Liver (tissue), 9 donors: ENCODE measurements around the gene NCAM1. TPM values are rescaled to one million over a fixed set of nuclear protein-coding genes. Genes with fewer than 3 reads are reported as not detected.

ENCODE experiments used
- DNase-seq: peaks from one replicate; pipeline ENCODE4 v3.0.0-alpha.2; 2017; ENCODE audit warnings: low spot score
- H3K27ac ChIP-seq, 2 donors: one replicate each; pipeline ENCODE4 v1.7.0; 2013; ENCODE audit warnings: inconsistent platforms in 2 of 2, low read length in 2 of 2, control low read depth in 1 of 2, low read depth in 1 of 2, mild to moderate bottlenecking in 1 of 2
- H3K27me3 ChIP-seq, 4 donors: one replicate each; pipeline versions ENCODE4 v1.6.1 to v1.7.0; 2013; ENCODE audit warnings: low read length in 3 of 4, inconsistent platforms in 1 of 4, mild to moderate bottlenecking in 1 of 4, moderate library complexity in 1 of 4; ENCODE audit not compliant: control insufficient read depth in 4 of 4, insufficient read depth in 4 of 4
- H3K36me3 ChIP-seq, 4 donors: one replicate each; pipeline versions ENCODE4 v1.6.1 to v1.7.0; 2013; ENCODE audit warnings: low read length in 3 of 4, mild to moderate bottlenecking in 3 of 4, low read depth in 1 of 4, moderate library complexity in 1 of 4; ENCODE audit not compliant: control insufficient read depth in 4 of 4, insufficient read depth in 3 of 4
- H3K4me1 ChIP-seq, 4 donors: one replicate each; pipeline versions ENCODE4 v1.6.1 to v1.7.0; 2013; ENCODE audit warnings: low read length in 3 of 4, mild to moderate bottlenecking in 3 of 4, moderate library complexity in 1 of 4; ENCODE audit not compliant: control insufficient read depth in 4 of 4, insufficient read depth in 4 of 4
- H3K4me3 ChIP-seq, 3 donors: one replicate each; pipeline versions ENCODE4 v1.6.1 to v1.7.0; 2013; ENCODE audit warnings: low read length in 3 of 3, control low read depth in 1 of 3, low read depth in 1 of 3, mild to moderate bottlenecking in 1 of 3
- H3K9ac ChIP-seq, 2 donors: one replicate each; pipeline ENCODE4 v1.7.0; 2013; ENCODE audit warnings: low read length in 2 of 2, mild to moderate bottlenecking in 2 of 2, moderate library complexity in 2 of 2, control low read depth in 1 of 2, low read depth in 1 of 2
- H3K9me3 ChIP-seq, 4 donors: one replicate each; pipeline versions ENCODE4 v1.6.1 to v1.7.0; 2013; ENCODE audit warnings: low read length in 3 of 4; ENCODE audit not compliant: control insufficient read depth in 4 of 4
- EGR1 ChIP-seq, 2 donors: IDR thresholded peaks; 2 replicates each; pipeline ENCODE4 v1.6.1; 2016 to 2018; ENCODE audit warnings: antibody characterized with exemption in 2 of 2, low read depth in 2 of 2
- FOXA1 ChIP-seq: IDR thresholded peaks from 2 replicates; pipeline ENCODE4 v1.6.1; 2016; ENCODE audit warnings: antibody characterized with exemption
- FOXA2 ChIP-seq: IDR thresholded peaks from 2 replicates; pipeline ENCODE4 v1.6.1; 2016; ENCODE audit warnings: antibody characterized with exemption
- GABPA ChIP-seq, 2 donors: IDR thresholded peaks in 1 of 2; conservative IDR thresholded peaks in 1 of 2; 2 replicates each; pipeline ENCODE4 v1.6.1; 2016; ENCODE audit warnings: antibody characterized with exemption in 2 of 2, mild to moderate bottlenecking in 1 of 2, moderate library complexity in 1 of 2
- HNF4A ChIP-seq, 2 donors: conservative IDR thresholded peaks; 2 replicates each; pipeline ENCODE4 v1.6.1; 2016; ENCODE audit warnings: antibody characterized with exemption in 2 of 2, mild to moderate bottlenecking in 2 of 2
- HNF4G ChIP-seq: IDR thresholded peaks from 2 replicates; pipeline ENCODE4 v1.6.1; 2016; ENCODE audit warnings: antibody characterized with exemption
- JUND ChIP-seq, 2 donors: IDR thresholded peaks; 2 replicates each; pipeline ENCODE4 v1.6.1; 2016; ENCODE audit warnings: antibody characterized with exemption in 2 of 2
- NR2F2 ChIP-seq: IDR thresholded peaks from 2 replicates; pipeline ENCODE4 v1.6.1; 2016; ENCODE audit warnings: antibody characterized with exemption
- RAD21 ChIP-seq, 2 donors: IDR thresholded peaks; 2 replicates each; pipeline ENCODE4 v1.6.1; 2016; ENCODE audit warnings: antibody characterized with exemption in 2 of 2, mild to moderate bottlenecking in 2 of 2
- RXRA ChIP-seq, 2 donors: IDR thresholded peaks; 2 replicates each; pipeline ENCODE4 v1.6.1; 2017 to 2018; ENCODE audit warnings: antibody characterized with exemption in 2 of 2, mild to moderate bottlenecking in 1 of 2
- SP1 ChIP-seq: IDR thresholded peaks from 2 replicates; pipeline ENCODE4 v1.6.1; 2018; ENCODE audit warnings: antibody characterized with exemption, mild to moderate bottlenecking
- TAF1 ChIP-seq: conservative IDR thresholded peaks from 2 replicates; pipeline ENCODE4 v1.6.1; 2016; ENCODE audit warnings: antibody characterized with exemption, mild to moderate bottlenecking
- YY1 ChIP-seq: IDR thresholded peaks from 2 replicates; pipeline ENCODE4 v1.6.1; 2016; ENCODE audit warnings: antibody characterized with exemption, mild to moderate bottlenecking
- WGBS: extraction: QIAGEN DNeasy Blood & Tissue Kit; methylation state at CpG from one replicate; pipeline ENCODE4 v1.1.7; 2013; 5-methylcytosine and 5-hydroxymethylcytosine counted together
- polyA plus RNA-seq, 2 donors: library from polyadenylated mRNA; stranded (reverse) in 1 of 2; unstranded in 1 of 2; fragments of 200-250 nt in 1 of 2; fragments of >200 nt in 1 of 2; fragmentation: Nextera tagmentation in 1 of 2; extraction: Ambion mirVana in 1 of 2; gene quantifications; one replicate each; pipeline versions ENCODE4 v1.2.1 to v1.2.3, GENCODE V29; 2013 to 2015
- total RNA-seq, 2 donors: library from RNA; depleted of rRNA; stranded (reverse); fragments of >200 nt; gene quantifications; one replicate each; pipeline ENCODE4 v1.2.3, GENCODE V29; 2014
- TF ChIP-seq, protein P1 (sequence below): fragments of 150-350 bp; IDR thresholded peaks from 2 replicates; pipeline ENCODE4 v1.5.1; 2017; ENCODE audit warnings: improper control_type of control experiment, low read depth, low read length; ENCODE audit not compliant: missing input control
- TF ChIP-seq, protein P2 (sequence below): IDR thresholded peaks from 2 replicates; pipeline ENCODE4 v1.6.1; 2016; ENCODE audit warnings: antibody characterized with exemption
- TF ChIP-seq, protein P3 (sequence below): IDR thresholded peaks from 2 replicates; pipeline ENCODE4 v1.6.1; 2016; ENCODE audit warnings: antibody characterized with exemption
- TF ChIP-seq, protein P4 (sequence below): IDR thresholded peaks from 2 replicates; pipeline ENCODE4 v1.6.1; 2016; ENCODE audit warnings: antibody characterized with exemption
- TF ChIP-seq, protein P5 (sequence below): IDR thresholded peaks from 2 replicates; pipeline ENCODE4 v1.6.1; 2016; ENCODE audit warnings: antibody characterized with exemption, mild to moderate bottlenecking
- donor health status: healthy.
- donor health status: healthy.
- donor health status: healthy.
- donor health status: healthy.
- donor health status: healthy.

The NCAM1 gene
- total and polyA plus RNA-seq, 4 donors, result 0.65 to 2.1 (median 0.88) TPM

DNA sequence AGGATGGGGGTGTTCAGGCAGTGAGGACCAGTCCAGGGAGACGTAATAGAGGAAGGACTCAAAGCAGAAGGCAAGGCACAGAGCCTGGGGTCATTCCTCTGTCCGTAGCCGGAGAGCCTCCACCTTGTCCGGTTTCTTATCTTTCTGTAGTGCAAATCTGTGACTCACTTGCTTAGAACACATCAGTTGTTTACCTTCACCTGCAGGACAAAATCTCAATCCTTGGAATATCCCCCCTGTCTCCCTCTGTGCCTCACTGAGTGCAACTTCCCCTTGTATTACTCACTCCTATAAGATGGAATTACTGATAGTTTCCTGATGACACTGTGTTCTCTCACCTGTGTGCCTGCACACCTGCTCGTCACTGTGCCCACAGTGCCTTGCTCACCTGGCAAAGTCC, 332.7 kb downstream of the NCAM1 start:
- Histone ChIP-seq H3K27ac (no peak overlapping the region), H3K4me3 (no peak overlapping the region), H3K36me3 (no peaks in the 10 kb centered on the region), H3K27me3 (no peaks in the 10 kb centered on the region), H3K9ac (no peak overlapping the region), H3K9me3 (no peaks in the 10 kb centered on the region), H3K4me1 (no peaks in the 10 kb centered on the region)
- WGBS, result 87% methylated on average over 5 of the region's 5 CpGs
- TF ChIP-seq SP1 (no peak), RXRA (IDR thresholded peaks at IDR 0.05) (no peak), GABPA (IDR thresholded peaks at IDR 0.05 in 1 of 2, conservative IDR thresholded peaks at IDR 0.05 in 1 of 2) (no peak), HNF4A (conservative IDR thresholded peaks at IDR 0.05) (no peak), TAF1 (no peak), JUND (IDR thresholded peaks at IDR 0.05) (no peak), EGR1 (IDR thresholded peaks at IDR 0.05; ENCODE audit: low read depth in 2 of 2) (no peak), YY1 (no peak), RAD21 (IDR thresholded peaks at IDR 0.05) (no peak), NR2F2 (no peak), HNF4G (no peak), FOXA1 (no peak), FOXA2 (no peak)
- TF ChIP-seq, protein P1, sequence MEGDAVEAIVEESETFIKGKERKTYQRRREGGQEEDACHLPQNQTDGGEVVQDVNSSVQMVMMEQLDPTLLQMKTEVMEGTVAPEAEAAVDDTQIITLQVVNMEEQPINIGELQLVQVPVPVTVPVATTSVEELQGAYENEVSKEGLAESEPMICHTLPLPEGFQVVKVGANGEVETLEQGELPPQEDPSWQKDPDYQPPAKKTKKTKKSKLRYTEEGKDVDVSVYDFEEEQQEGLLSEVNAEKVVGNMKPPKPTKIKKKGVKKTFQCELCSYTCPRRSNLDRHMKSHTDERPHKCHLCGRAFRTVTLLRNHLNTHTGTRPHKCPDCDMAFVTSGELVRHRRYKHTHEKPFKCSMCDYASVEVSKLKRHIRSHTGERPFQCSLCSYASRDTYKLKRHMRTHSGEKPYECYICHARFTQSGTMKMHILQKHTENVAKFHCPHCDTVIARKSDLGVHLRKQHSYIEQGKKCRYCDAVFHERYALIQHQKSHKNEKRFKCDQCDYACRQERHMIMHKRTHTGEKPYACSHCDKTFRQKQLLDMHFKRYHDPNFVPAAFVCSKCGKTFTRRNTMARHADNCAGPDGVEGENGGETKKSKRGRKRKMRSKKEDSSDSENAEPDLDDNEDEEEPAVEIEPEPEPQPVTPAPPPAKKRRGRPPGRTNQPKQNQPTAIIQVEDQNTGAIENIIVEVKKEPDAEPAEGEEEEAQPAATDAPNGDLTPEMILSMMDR, result no peak
- TF ChIP-seq, protein P2, sequence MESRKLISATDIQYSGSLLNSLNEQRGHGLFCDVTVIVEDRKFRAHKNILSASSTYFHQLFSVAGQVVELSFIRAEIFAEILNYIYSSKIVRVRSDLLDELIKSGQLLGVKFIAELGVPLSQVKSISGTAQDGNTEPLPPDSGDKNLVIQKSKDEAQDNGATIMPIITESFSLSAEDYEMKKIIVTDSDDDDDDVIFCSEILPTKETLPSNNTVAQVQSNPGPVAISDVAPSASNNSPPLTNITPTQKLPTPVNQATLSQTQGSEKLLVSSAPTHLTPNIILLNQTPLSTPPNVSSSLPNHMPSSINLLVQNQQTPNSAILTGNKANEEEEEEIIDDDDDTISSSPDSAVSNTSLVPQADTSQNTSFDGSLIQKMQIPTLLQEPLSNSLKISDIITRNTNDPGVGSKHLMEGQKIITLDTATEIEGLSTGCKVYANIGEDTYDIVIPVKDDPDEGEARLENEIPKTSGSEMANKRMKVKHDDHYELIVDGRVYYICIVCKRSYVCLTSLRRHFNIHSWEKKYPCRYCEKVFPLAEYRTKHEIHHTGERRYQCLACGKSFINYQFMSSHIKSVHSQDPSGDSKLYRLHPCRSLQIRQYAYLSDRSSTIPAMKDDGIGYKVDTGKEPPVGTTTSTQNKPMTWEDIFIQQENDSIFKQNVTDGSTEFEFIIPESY, result no peak
- TF ChIP-seq, protein P3, sequence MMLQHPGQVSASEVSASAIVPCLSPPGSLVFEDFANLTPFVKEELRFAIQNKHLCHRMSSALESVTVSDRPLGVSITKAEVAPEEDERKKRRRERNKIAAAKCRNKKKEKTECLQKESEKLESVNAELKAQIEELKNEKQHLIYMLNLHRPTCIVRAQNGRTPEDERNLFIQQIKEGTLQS, result no peak
- TF ChIP-seq, protein P4, sequence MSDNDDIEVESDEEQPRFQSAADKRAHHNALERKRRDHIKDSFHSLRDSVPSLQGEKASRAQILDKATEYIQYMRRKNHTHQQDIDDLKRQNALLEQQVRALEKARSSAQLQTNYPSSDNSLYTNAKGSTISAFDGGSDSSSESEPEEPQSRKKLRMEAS, result no peak
- DNase-seq, result no peak

DNA sequence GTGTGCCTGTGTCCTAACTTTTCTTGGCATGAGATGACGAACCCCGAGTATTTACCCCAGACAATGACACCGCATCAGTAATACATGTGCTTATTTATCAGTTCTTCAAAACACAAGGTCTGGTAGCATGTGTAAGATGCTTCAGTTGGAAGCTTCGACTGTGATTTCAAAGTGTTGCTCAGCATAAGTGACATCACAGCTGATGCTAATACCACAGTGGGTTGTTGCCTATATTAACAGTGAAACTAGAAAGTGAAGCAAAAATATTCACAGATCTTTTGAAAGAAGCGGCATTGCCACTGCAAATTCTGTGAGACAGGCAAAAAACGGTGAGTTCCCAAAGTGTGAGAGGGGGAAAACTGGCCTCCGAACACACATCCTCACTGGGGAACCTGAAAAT, 334.8 kb downstream of the NCAM1 start:
- no peaks in the 10 kb centered on the region for H3K4me1 ChIP-seq
- TF ChIP-seq EGR1 (IDR thresholded peaks at IDR 0.05; ENCODE audit: low read depth in 2 of 2), result no peak
- TF ChIP-seq, protein P3, result no peak
- TF ChIP-seq, protein P5, sequence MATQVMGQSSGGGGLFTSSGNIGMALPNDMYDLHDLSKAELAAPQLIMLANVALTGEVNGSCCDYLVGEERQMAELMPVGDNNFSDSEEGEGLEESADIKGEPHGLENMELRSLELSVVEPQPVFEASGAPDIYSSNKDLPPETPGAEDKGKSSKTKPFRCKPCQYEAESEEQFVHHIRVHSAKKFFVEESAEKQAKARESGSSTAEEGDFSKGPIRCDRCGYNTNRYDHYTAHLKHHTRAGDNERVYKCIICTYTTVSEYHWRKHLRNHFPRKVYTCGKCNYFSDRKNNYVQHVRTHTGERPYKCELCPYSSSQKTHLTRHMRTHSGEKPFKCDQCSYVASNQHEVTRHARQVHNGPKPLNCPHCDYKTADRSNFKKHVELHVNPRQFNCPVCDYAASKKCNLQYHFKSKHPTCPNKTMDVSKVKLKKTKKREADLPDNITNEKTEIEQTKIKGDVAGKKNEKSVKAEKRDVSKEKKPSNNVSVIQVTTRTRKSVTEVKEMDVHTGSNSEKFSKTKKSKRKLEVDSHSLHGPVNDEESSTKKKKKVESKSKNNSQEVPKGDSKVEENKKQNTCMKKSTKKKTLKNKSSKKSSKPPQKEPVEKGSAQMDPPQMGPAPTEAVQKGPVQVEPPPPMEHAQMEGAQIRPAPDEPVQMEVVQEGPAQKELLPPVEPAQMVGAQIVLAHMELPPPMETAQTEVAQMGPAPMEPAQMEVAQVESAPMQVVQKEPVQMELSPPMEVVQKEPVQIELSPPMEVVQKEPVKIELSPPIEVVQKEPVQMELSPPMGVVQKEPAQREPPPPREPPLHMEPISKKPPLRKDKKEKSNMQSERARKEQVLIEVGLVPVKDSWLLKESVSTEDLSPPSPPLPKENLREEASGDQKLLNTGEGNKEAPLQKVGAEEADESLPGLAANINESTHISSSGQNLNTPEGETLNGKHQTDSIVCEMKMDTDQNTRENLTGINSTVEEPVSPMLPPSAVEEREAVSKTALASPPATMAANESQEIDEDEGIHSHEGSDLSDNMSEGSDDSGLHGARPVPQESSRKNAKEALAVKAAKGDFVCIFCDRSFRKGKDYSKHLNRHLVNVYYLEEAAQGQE, result no peak
- TF ChIP-seq HNF4A (conservative IDR thresholded peaks at IDR 0.05), result no peak
- WGBS, result 88% methylated on average over 7 of the region's 7 CpGs

More for the DNA sequence above, 334.8 kb downstream of the NCAM1 start:
- H3K27me3 ChIP-seq, result no peaks in the 10 kb centered on the region
- no peak for DNase-seq
- H3K9me3 ChIP-seq, result no peaks in the 10 kb centered on the region
- H3K27ac ChIP-seq, result no peak overlapping the region
- H3K4me3 ChIP-seq, result no peak overlapping the region
- H3K36me3 ChIP-seq, result no peaks in the 10 kb centered on the region
- no peak overlapping the region for H3K9ac ChIP-seq
